Activated CD4-positive, alpha-beta memory T cell treated with anti-CD3 and anti-CD28 coated beads, Interleukin-2, amount 10 ng/mL, durations not matched to agents 7 days and 5 days (primary cell): Measurements from ENCODE around the gene MS4A8. TPM values are rescaled to one million over a fixed set of nuclear protein-coding genes. Genes with fewer than 3 reads are reported as not detected.
A peak's percentile ranks its signal among the peaks of the same experiment; 100 is the strongest.
"Not testable (repeated sequence)": the region's sequence is repeated elsewhere in the genome, so short reads cannot be mapped to it uniquely, and the experiment has no call there.

Source experiments
- CTCF ChIA-PET: fragments of 350-600 bp; sonication (Branson Sonifier 250); formaldehyde crosslinking; loops from one replicate; lab custom pipeline; 2021; ENCODE audit warnings: antibody characterized with exemption, inconsistent platforms; lab: Charles Lee
- POLR2A ChIA-PET: fragments of 350-600 bp; sonication (Branson Sonifier 250); formaldehyde crosslinking; loops from one replicate; lab custom pipeline; 2021; ENCODE audit warnings: antibody characterized with exemption; lab: Charles Lee
- DNase-seq: peaks from one replicate; pipeline ENCODE4 v3.0.0-alpha.2; 2020
- H3K27ac Mint-ChIP-seq: one replicate; pipeline ENCODE4 v1.8.0; 2021; ENCODE audit warnings: mild to moderate bottlenecking, mixed read lengths
- H3K27me3 Mint-ChIP-seq: one replicate; pipeline ENCODE4 v1.8.0; 2021; ENCODE audit warnings: mixed read lengths
- H3K36me3 Mint-ChIP-seq: one replicate; pipeline ENCODE4 v1.8.0; 2021; ENCODE audit warnings: low read depth, mixed read lengths
- H3K4me1 Mint-ChIP-seq: one replicate; pipeline ENCODE4 v1.8.0; 2021; ENCODE audit warnings: mixed read lengths
- H3K4me3 Mint-ChIP-seq: one replicate; pipeline ENCODE4 v1.8.0; 2021; ENCODE audit warnings: mild to moderate bottlenecking, mixed read lengths
- H3K9me3 Mint-ChIP-seq: one replicate; pipeline ENCODE4 v1.8.0; 2021; ENCODE audit warnings: mixed read lengths
- total RNA-seq, 2 experiments: library from RNA; stranded (reverse); gene quantifications; one replicate each; pipeline ENCODE4 v1.2.3, GENCODE V29; 2021

MS4A8 gene
- total RNA-seq, 2 experiments from 2014 or later = not detected

DNA sequence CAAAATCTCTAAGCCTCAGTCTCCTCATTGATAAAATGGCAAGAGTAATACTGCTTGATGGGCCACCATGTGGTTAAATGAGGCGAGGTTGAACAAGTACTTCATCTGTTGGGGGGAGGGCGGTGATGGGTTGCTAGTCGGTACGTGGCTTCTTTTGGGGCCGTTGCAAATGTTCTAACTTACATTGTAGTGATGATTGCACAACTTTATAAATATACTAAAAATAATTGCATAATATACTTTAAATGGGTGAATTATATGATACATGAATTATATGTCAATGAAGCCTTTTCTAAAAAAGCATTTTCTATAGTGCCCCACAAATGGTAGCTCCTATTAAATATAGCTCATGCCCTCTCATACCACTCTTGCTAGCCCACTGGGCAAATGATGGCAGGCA lies 6.5 kb downstream of the MS4A8 start:
- Mint-ChIP-seq H3K36me3 (no peaks in the 10 kb centered on the region), H3K27me3 (peaks cover 8% of the 10 kb centered on the region), H3K9me3 (no peaks in the 10 kb centered on the region), H3K4me1 (no peaks in the 10 kb centered on the region), H3K27ac (no peak overlapping the region), H3K4me3 (no peak overlapping the region)
- DNase-seq = no peak
- CTCF ChIA-PET = no interaction called here
- POLR2A ChIA-PET = no interaction called here

- H3K4me1 Mint-ChIP-seq = no peaks in the 10 kb centered on the region
- CTCF ChIA-PET = no interaction called here
Observed at GRCh38 chr11:60706931-60707330, 7.5 kb downstream of the MS4A8 start.

GRCh38 chr11:60710482-60710881 lies 11.1 kb downstream of the MS4A8 start:
- Mint-ChIP-seq H3K9me3 (no peaks in the 10 kb centered on the region), H3K36me3 (no peaks in the 10 kb centered on the region), H3K27me3 (peaks cover 10% of the 10 kb centered on the region), H3K4me1 (no peaks in the 10 kb centered on the region), H3K27ac (no peak overlapping the region), H3K4me3 (no peak overlapping the region)
- no peak for DNase-seq
- CTCF ChIA-PET = no interaction called here
- POLR2A ChIA-PET = no interaction called here

More at GRCh38 chr11:60706931-60707330, 7.5 kb downstream of the MS4A8 start:
- H3K27ac Mint-ChIP-seq = no peak overlapping the region
- POLR2A ChIA-PET = no interaction called here
- no peaks in the 10 kb centered on the region for H3K9me3 Mint-ChIP-seq
- no peaks in the 10 kb centered on the region for H3K36me3 Mint-ChIP-seq
- no peak for DNase-seq
- peaks cover 8% of the 10 kb centered on the region for H3K27me3 Mint-ChIP-seq
- no peak overlapping the region for H3K4me3 Mint-ChIP-seq

DNA sequence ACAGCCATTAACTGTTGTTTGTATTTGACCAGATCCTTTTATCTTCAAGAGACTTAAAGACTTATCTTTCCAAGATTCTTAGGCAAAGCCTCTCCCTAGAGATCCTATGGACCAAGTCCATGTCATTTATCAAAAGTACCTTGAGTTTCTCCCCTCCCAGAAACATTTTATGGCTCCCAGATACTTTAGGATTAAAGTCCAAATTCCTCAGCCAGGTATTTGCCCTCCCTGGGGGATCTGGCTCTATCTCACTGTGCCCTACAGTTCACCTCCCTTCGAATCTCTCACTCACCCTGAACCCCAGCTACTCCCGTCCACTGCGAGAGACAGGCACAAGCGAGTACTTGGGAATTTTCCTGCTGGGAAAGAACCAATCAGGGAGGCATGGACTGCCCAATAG lies 11.9 kb downstream of the MS4A8 start:
- CTCF ChIA-PET = no interaction called here
- Mint-ChIP-seq H3K9me3 (no peaks in the 10 kb centered on the region), H3K27me3 (peaks cover 11% of the 10 kb centered on the region), H3K27ac (no peak overlapping the region), H3K4me3 (no peak overlapping the region), H3K4me1 (no peaks in the 10 kb centered on the region), H3K36me3 (no peaks in the 10 kb centered on the region)
- POLR2A ChIA-PET = no interaction called here
- DNase-seq = no peak

DNA sequence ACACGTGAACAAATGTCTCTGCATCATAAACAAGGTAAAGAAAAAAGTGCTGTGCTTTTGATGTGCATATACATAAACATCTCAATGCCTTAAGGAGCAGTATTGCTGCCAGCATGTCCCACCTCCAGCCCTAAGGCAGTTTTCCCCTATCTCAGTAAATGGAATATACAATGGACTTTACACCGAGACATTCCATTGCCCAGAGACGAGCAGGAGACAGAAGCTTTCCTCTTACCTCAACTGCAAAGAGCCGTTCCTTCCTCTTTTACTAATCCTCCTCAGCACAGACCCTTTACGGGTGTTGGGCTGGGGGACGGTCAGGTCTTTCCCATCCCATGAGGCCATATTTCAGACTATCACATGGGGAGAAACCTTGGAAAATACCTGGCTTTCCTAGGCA lies 14.0 kb downstream of the MS4A8 start:
- H3K27me3 Mint-ChIP-seq, H3K36me3 Mint-ChIP-seq, POLR2A ChIA-PET, H3K9me3 Mint-ChIP-seq, H3K4me3 Mint-ChIP-seq, H3K27ac Mint-ChIP-seq, H3K4me1 Mint-ChIP-seq, DNase-seq, CTCF ChIA-PET: not testable (repeated sequence)

- ChIA-PET POLR2A (no interaction called here), CTCF (no interaction called here)
- Mint-ChIP-seq H3K27ac (no peak overlapping the region), H3K27me3 (peaks cover 9% of the 10 kb centered on the region), H3K36me3 (no peaks in the 10 kb centered on the region), H3K4me1 (peaks cover 5% of the 10 kb centered on the region), H3K4me3 (no peak overlapping the region), H3K9me3 (no peaks in the 10 kb centered on the region)
- DNase-seq = peak; percentile 18
Observed at GRCh38 chr11:60717956-60718355, 18.5 kb downstream of the MS4A8 start.

- Mint-ChIP-seq H3K27me3 (peaks cover 11% of the 10 kb centered on the region), H3K4me3 (no peak overlapping the region), H3K9me3 (no peaks in the 10 kb centered on the region), H3K36me3 (no peaks in the 10 kb centered on the region), H3K27ac (no peak overlapping the region), H3K4me1 (peaks cover 5% of the 10 kb centered on the region)
- POLR2A ChIA-PET = no interaction called here
- DNase-seq = no peak
- CTCF ChIA-PET = no interaction called here
Observed at GRCh38 chr11:60718524-60719316, 19.3 kb downstream of the MS4A8 start.

- Mint-ChIP-seq H3K4me3 (no peak overlapping the region), H3K27me3 (peaks cover 12% of the 10 kb centered on the region), H3K36me3 (no peaks in the 10 kb centered on the region), H3K9me3 (no peaks in the 10 kb centered on the region), H3K4me1 (peaks cover 5% of the 10 kb centered on the region), H3K27ac (no peak overlapping the region)
- ChIA-PET POLR2A (no interaction called here), CTCF (no interaction called here)
- no peak for DNase-seq
Observed at GRCh38 chr11:60719391-60719790, 20.0 kb downstream of the MS4A8 start.

DNA sequence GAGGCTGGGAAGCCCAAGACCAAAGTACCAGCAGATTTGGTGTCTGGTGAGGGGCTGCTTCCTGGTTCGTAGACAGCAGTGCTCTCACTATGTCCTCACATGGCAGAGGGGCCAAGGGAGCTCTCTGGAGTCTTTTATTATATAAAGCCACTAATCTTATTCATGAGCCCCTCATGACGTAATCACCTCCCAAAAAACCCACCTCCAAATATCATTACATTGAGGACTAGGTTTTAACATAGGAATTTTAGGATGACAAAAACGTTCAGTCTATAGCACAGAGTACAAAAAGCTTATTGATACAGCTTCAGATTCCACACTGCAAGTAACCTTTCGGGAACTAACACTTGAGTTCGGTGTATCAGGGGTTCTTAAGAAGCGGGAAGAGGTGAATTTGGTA lies 21.0 kb downstream of the MS4A8 start:
- H3K36me3 Mint-ChIP-seq = no peaks in the 10 kb centered on the region
- H3K9me3 Mint-ChIP-seq = no peaks in the 10 kb centered on the region
- peaks cover 5% of the 10 kb centered on the region for H3K4me1 Mint-ChIP-seq
- H3K4me3 Mint-ChIP-seq = no peak overlapping the region
- POLR2A ChIA-PET = no interaction called here
- CTCF ChIA-PET = no interaction called here
- no peak overlapping the region for H3K27ac Mint-ChIP-seq
- peaks cover 10% of the 10 kb centered on the region for H3K27me3 Mint-ChIP-seq
- DNase-seq = no peak

DNA sequence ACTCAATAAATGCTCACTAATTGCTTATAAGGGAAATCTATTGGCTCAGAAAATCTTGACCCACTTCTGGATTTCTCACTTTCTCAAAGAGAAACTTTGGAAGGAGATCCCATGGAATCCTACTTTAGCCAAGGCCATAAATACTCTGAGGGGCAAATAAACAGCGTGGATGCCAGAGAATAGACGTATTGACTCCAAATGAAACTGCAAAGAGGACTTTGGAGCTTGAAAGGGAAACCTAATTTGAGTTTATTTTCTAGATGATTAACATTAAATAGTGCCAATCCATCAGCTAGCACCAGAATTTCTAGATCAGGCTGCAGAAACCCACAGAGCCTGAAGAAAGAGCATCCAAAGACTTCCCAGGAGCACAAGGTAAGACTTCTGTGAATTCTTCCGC lies 25.0 kb downstream of the MS4A8 start, which contains the start of gene MS4A18:
MS4A18 (plus strand) TSS at position 301 of the 400 bp plus-strand sequence.
- ChIA-PET POLR2A (no interaction called here), CTCF (no interaction called here)
- no peaks in the 10 kb centered on the region for H3K4me1 Mint-ChIP-seq
- no peak within 1 kb of the TSS for H3K27ac Mint-ChIP-seq
- no peaks in the 10 kb centered on the region for H3K36me3 Mint-ChIP-seq
- peaks cover 16% of the 10 kb centered on the region for H3K27me3 Mint-ChIP-seq
- H3K9me3 Mint-ChIP-seq = no peaks in the 10 kb centered on the region
- no peak for DNase-seq
- H3K4me3 Mint-ChIP-seq = no peak within 1 kb of the TSS

GRCh38 chr11:60725592-60725991 lies 26.2 kb downstream of the MS4A8 start:
- no peaks in the 10 kb centered on the region for H3K9me3 Mint-ChIP-seq
- no peaks in the 10 kb centered on the region for H3K36me3 Mint-ChIP-seq
- H3K4me1 Mint-ChIP-seq = no peaks in the 10 kb centered on the region
- H3K27me3 Mint-ChIP-seq = peaks cover 18% of the 10 kb centered on the region
- CTCF ChIA-PET = no interaction called here
- no peak for DNase-seq
- H3K27ac Mint-ChIP-seq = no peak overlapping the region
- H3K4me3 Mint-ChIP-seq = no peak overlapping the region
- POLR2A ChIA-PET = no interaction called here

DNA sequence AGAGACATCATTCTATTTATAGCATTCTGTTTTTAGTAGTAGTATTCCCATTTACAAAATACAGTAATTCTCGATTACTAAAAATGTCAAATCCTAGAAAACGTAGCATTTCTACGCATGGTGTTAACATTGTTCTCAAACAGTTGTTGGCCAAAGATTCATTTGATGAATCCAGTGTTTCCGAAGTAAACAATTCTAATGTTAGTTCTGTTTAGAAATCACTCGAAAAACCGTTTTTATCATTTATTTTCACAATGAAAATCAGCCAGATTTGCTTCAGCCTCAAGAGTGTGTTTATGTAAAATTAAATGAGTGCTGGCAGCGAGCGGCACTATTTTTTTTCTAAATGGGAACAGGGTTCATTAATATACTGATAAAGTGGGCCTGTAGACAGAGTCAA lies 32.2 kb downstream of the MS4A8 start:
- H3K4me1 Mint-ChIP-seq = no peaks in the 10 kb centered on the region
- ChIA-PET CTCF (no interaction called here), POLR2A (no interaction called here)
- DNase-seq = no peak
- H3K27ac Mint-ChIP-seq = no peak overlapping the region
- H3K36me3 Mint-ChIP-seq = no peaks in the 10 kb centered on the region
- no peak overlapping the region for H3K4me3 Mint-ChIP-seq
- peaks cover 17% of the 10 kb centered on the region for H3K27me3 Mint-ChIP-seq
- no peaks in the 10 kb centered on the region for H3K9me3 Mint-ChIP-seq

GRCh38 chr11:60734279-60734678 lies 34.9 kb downstream of the MS4A8 start:
- CTCF ChIA-PET = no interaction called here
- POLR2A ChIA-PET = no interaction called here
- no peak overlapping the region for H3K4me3 Mint-ChIP-seq

GRCh38 chr11:60739114-60739513 lies 39.7 kb downstream of the MS4A8 start:
- POLR2A ChIA-PET = no interaction called here

More at GRCh38 chr11:60734279-60734678, 34.9 kb downstream of the MS4A8 start:
- Mint-ChIP-seq H3K36me3 (no peaks in the 10 kb centered on the region), H3K9me3 (no peaks in the 10 kb centered on the region), H3K27me3 (peaks cover 15% of the 10 kb centered on the region), H3K27ac (no peak overlapping the region), H3K4me1 (no peaks in the 10 kb centered on the region)
- DNase-seq = no peak

More at GRCh38 chr11:60739114-60739513, 39.7 kb downstream of the MS4A8 start:
- CTCF ChIA-PET = no interaction called here
- H3K4me1 Mint-ChIP-seq = no peaks in the 10 kb centered on the region
- no peak overlapping the region for H3K4me3 Mint-ChIP-seq
- no peak for DNase-seq
- H3K36me3 Mint-ChIP-seq = no peaks in the 10 kb centered on the region
- H3K9me3 Mint-ChIP-seq = no peaks in the 10 kb centered on the region
- peaks cover 13% of the 10 kb centered on the region for H3K27me3 Mint-ChIP-seq
- no peak overlapping the region for H3K27ac Mint-ChIP-seq
